Measurements from ENCODE around the gene NAALADL2. TPM values are rescaled to one million over a fixed set of nuclear protein-coding genes. Genes with fewer than 3 reads are reported as not detected.

NAALADL2 gene
- total and polyA plus RNA-seq, 2 donors (not counting 3 experiments of a cell fraction or from before 2014, with no cell fraction given): 1.1 to 4.0 TPM

GRCh38 chr3:174951034-174951433 lies 91.9 kb downstream of the NAALADL2 start:
- POLR2A ChIA-PET: no interaction called here
- peak overlapping the region; percentile 22 for H3K4me2 ChIP-seq (ENCODE audit: insufficient read depth, low read length)
- peak overlapping the region; percentile 26 for H3K9ac ChIP-seq (replicated peaks; ENCODE audit: extremely low read depth, insufficient read depth, low read length)
- DNase-seq (ENCODE audit: low read depth, low spot score) (peak; percentile 76), FAIRE-seq (peak; percentile 74)
- BruUV-seq (replicated peaks): no TSS peak
- H3K4me3 ChIP-seq (replicated peaks in 1 of 3; ENCODE audit: insufficient read depth in 1 of 3, low read depth in 1 of 3, low read length in 3 of 3): no peak overlapping the region
- H3K36me3 ChIP-seq (ENCODE audit: control insufficient read depth in 2 of 2, extremely low read depth in 1 of 2, insufficient read depth in 2 of 2, low read length in 2 of 2): no peaks in the 10 kb centered on the region
- H3K4me1 ChIP-seq (ENCODE audit: control insufficient read depth, extremely low read depth, insufficient read depth, low read length): peaks cover 35% of the 10 kb centered on the region
- H3K79me2 ChIP-seq (ENCODE audit: control insufficient read depth, insufficient read depth, low read length): no peaks in the 10 kb centered on the region
- TF ChIP-seq POLR2AphosphoS5 (IDR thresholded peaks at IDR 0.05; ENCODE audit: insufficient read depth, low read depth, low read length) (no peak), JUN (IDR thresholded peaks at IDR 0.05; ENCODE audit: borderline replicate concordance, insufficient read depth, insufficient read length, low read depth) (peak; percentile 96), FOS (IDR thresholded peaks at IDR 0.05; ENCODE audit: borderline replicate concordance, insufficient read depth, low read length) (peak; percentile 93)
- H2AFZ ChIP-seq (ENCODE audit: low read depth, low read length): no peak overlapping the region
- dilution Hi-C loops (cut with MboI; ENCODE audit: extremely low pct_ligation_motif_present, low sequenced_read_pairs) (no loop called here), intact Hi-C loops (cut with micrococcal nuclease) (no loop called here)
- H4K20me1 ChIP-seq (replicated peaks; ENCODE audit: control insufficient read depth, extremely low read depth, insufficient read depth, low read length): no peaks in the 10 kb centered on the region
- CTCF ChIA-PET: interaction anchor here (1.0 to 1.2 kb wide), 2 partner anchors 15 to 93 kb away, joined by 3 read pairs; no protein-coding TSS in a partner anchor
- H3K9me3 ChIP-seq (replicated peaks; ENCODE audit: control insufficient read depth, insufficient read depth, low read length): no peaks in the 10 kb centered on the region
- peak overlapping the region; percentile 85 for H3K27ac ChIP-seq (ENCODE audit: insufficient read depth, low read depth, low read length)
- H3K27me3 ChIP-seq (ENCODE audit: control insufficient read depth in 2 of 2, insufficient read depth in 2 of 2, low read length in 2 of 2): no peaks in the 10 kb centered on the region
- H3K9me1 ChIP-seq (replicated peaks; ENCODE audit: control insufficient read depth, extremely low read depth, insufficient read depth, low read length): no peaks in the 10 kb centered on the region

- Histone ChIP-seq H3K9ac (replicated peaks; ENCODE audit: extremely low read depth, insufficient read depth, low read length) (no peak overlapping the region), H3K36me3 (ENCODE audit: control insufficient read depth in 2 of 2, extremely low read depth in 1 of 2, insufficient read depth in 2 of 2, low read length in 2 of 2) (no peaks in the 10 kb centered on the region), H3K4me3 (replicated peaks in 1 of 3; ENCODE audit: insufficient read depth in 1 of 3, low read depth in 1 of 3, low read length in 3 of 3) (no peak overlapping the region), H3K27ac (ENCODE audit: insufficient read depth, low read depth, low read length) (peak overlapping the region; percentile 56), H4K20me1 (replicated peaks; ENCODE audit: control insufficient read depth, extremely low read depth, insufficient read depth, low read length) (no peaks in the 10 kb centered on the region), H3K4me2 (ENCODE audit: insufficient read depth, low read length) (peak overlapping the region; percentile 12), H3K79me2 (ENCODE audit: control insufficient read depth, insufficient read depth, low read length) (no peaks in the 10 kb centered on the region), H3K4me1 (ENCODE audit: control insufficient read depth, extremely low read depth, insufficient read depth, low read length) (peaks cover 35% of the 10 kb centered on the region), H3K9me1 (replicated peaks; ENCODE audit: control insufficient read depth, extremely low read depth, insufficient read depth, low read length) (no peaks in the 10 kb centered on the region), H2AFZ (ENCODE audit: low read depth, low read length) (no peak overlapping the region), H3K9me3 (replicated peaks; ENCODE audit: control insufficient read depth, insufficient read depth, low read length) (no peaks in the 10 kb centered on the region), H3K27me3 (ENCODE audit: control insufficient read depth in 2 of 2, insufficient read depth in 2 of 2, low read length in 2 of 2) (no peaks in the 10 kb centered on the region)
- dilution Hi-C loops (cut with MboI; ENCODE audit: extremely low pct_ligation_motif_present, low sequenced_read_pairs): no loop called here
- ChIA-PET CTCF (no interaction called here), POLR2A (no interaction called here)
- intact Hi-C loops (cut with micrococcal nuclease): no loop called here
- DNase-seq (ENCODE audit: low read depth, low spot score) (no peak), FAIRE-seq (no peak)
- no peak for TF ChIP-seq POLR2A (IDR thresholded peaks at IDR 0.05; ENCODE audit: low read depth, low read length)
- TF ChIP-seq MAX (IDR thresholded peaks at IDR 0.05; ENCODE audit: insufficient read depth, insufficient read length): no peak
- no peak for TF ChIP-seq EZH2 (IDR thresholded peaks at IDR 0.05; ENCODE audit: borderline replicate concordance, low read depth, low read length, severe bottlenecking)
- no peak for TF ChIP-seq FOS (IDR thresholded peaks at IDR 0.05; ENCODE audit: borderline replicate concordance, insufficient read depth, low read length)
- no peak for TF ChIP-seq GATA2 (IDR thresholded peaks at IDR 0.05; ENCODE audit: insufficient read depth, insufficient read length, low read depth, low read length)
- BruUV-seq (replicated peaks): TSS peak; percentile 91
Measured at GRCh38 chr3:174951498-174952005, 92.4 kb downstream of the NAALADL2 start.

All from endothelial cell of umbilical vein (primary cell).